Measurements from ENCODE around the gene INPP5A. TPM values are rescaled to one million over a fixed set of nuclear protein-coding genes. Genes with fewer than 3 reads are reported as not detected.

The INPP5A gene
- total RNA-seq, 4 donors from 2014 or later = 34.8 to 80.8 (median 52.8) TPM

- TF ChIP-seq CTCF (IDR thresholded peaks at IDR 0.05) (no peak), POLR2A (IDR thresholded peaks at IDR 0.05) (no peak), POLR2AphosphoS5 (IDR thresholded peaks at IDR 0.05) (no peak), EP300 (IDR thresholded peaks at IDR 0.05; ENCODE audit: low read depth) (no peak)
- 71 to 100% methylated on average over 1 to 28 of the region's 33 CpGs for WGBS, 2 donors (ENCODE audit: low coverage in 1 of 2)
- Histone ChIP-seq H3K9me3 (no peaks in the 10 kb centered on the region), H3K27ac (no peak overlapping the region), H3K27me3 (no peaks in the 10 kb centered on the region), H3K4me1 (no peaks in the 10 kb centered on the region), H3K4me3 (no peak overlapping the region), H3K36me3 (no peaks in the 10 kb centered on the region)
- intact Hi-C loops (cut with DNase I; ENCODE audit: low total_unique reads) (no loop called here), in situ Hi-C loops (cut with MboI; ENCODE audit: low pct_ligation_motif_present in 1 of 4, low pct_unique_long_range_greater_than_20kb in 1 of 4, low sequenced_read_pairs in 3 of 4) (no loop called here)
- peak; percentile 4 for DNase-seq
These were observed 273.5 kb downstream of the INPP5A start for GRCh38 chr10:132810807-132811700.

GRCh38 chr10:132811891-132812481 lies 274.4 kb downstream of the INPP5A start:
- H3K36me3 ChIP-seq = no peaks in the 10 kb centered on the region
- H3K4me3 ChIP-seq = no peak overlapping the region
- no peaks in the 10 kb centered on the region for H3K4me1 ChIP-seq
- intact Hi-C loops (cut with DNase I; ENCODE audit: low total_unique reads) = no loop called here
- TF ChIP-seq POLR2AphosphoS5 (IDR thresholded peaks at IDR 0.05) = no peak
- TF ChIP-seq CTCF (IDR thresholded peaks at IDR 0.05) = no peak
- TF ChIP-seq POLR2A (IDR thresholded peaks at IDR 0.05) = no peak
- no peak for TF ChIP-seq EP300 (IDR thresholded peaks at IDR 0.05; ENCODE audit: low read depth)
- DNase-seq = peak; percentile 4
- peaks cover 5% of the 10 kb centered on the region for H3K27me3 ChIP-seq
- in situ Hi-C loops (cut with MboI; ENCODE audit: low pct_ligation_motif_present in 1 of 4, low pct_unique_long_range_greater_than_20kb in 1 of 4, low sequenced_read_pairs in 3 of 4) = no loop called here
- no peak overlapping the region for H3K27ac ChIP-seq
- H3K9me3 ChIP-seq = no peaks in the 10 kb centered on the region
- WGBS, 2 donors (ENCODE audit: low coverage in 1 of 2) = 81% methylated on average over 24 of the region's 26 CpGs; no CpG with 5 or more reads in 1 of the 2 donors

GRCh38 chr10:132812520-132812919 lies 274.9 kb downstream of the INPP5A start:
- in situ Hi-C loops (cut with MboI; ENCODE audit: low pct_ligation_motif_present in 1 of 4, low pct_unique_long_range_greater_than_20kb in 1 of 4, low sequenced_read_pairs in 3 of 4) = no loop called here
- DNase-seq = peak; percentile 3

More at GRCh38 chr10:132812520-132812919, 274.9 kb downstream of the INPP5A start:
- intact Hi-C loops (cut with DNase I; ENCODE audit: low total_unique reads) = no loop called here
- WGBS, 2 donors (ENCODE audit: low coverage in 1 of 2) = 60 to 87% methylated on average over 1 to 8 of the region's 11 CpGs
- H3K9me3 ChIP-seq = no peaks in the 10 kb centered on the region
- peaks cover 11% of the 10 kb centered on the region for H3K27me3 ChIP-seq
- no peak overlapping the region for H3K4me3 ChIP-seq
- H3K27ac ChIP-seq = no peak overlapping the region
- TF ChIP-seq POLR2AphosphoS5 (IDR thresholded peaks at IDR 0.05) (no peak), CTCF (IDR thresholded peaks at IDR 0.05) (no peak), POLR2A (IDR thresholded peaks at IDR 0.05) (no peak), EP300 (IDR thresholded peaks at IDR 0.05; ENCODE audit: low read depth) (no peak)
- H3K36me3 ChIP-seq = no peaks in the 10 kb centered on the region
- H3K4me1 ChIP-seq = no peaks in the 10 kb centered on the region

All from transverse colon (tissue), 4 donors.